GM12872 (cell line): ENCODE measurements around the gene UBE2J2.

ENCODE experiments used
- TF ChIP-seq, protein P1 (sequence below): IDR thresholded peaks from 3 replicates; pipeline ENCODE4 v1.5.1; 2011; ENCODE audit warnings: low read depth, mild to moderate bottlenecking, low read length, moderate library complexity; ENCODE audit not compliant: insufficient read depth

The UBE2J2 gene

DNA sequence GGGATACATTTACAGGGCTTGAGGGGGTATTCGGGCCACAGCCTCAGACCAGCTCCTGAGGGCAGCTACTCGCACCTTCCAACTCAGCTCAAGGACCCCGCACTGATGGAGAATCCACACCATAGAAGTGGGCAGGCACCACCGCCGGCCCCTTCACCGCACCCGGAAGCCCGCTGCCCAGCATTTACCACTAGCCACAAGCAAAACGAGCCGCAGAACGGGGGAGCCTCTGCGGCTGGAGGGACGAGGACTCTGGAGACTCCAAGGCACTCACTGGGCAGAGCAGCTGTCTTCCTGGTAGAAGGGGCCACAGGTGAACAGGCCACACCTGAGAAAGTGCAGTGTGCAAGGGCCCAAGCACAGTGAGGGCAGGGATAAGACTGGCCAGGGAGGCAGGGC is 5.4 kb downstream of the UBE2J2 start:
- TF ChIP-seq, protein P1, sequence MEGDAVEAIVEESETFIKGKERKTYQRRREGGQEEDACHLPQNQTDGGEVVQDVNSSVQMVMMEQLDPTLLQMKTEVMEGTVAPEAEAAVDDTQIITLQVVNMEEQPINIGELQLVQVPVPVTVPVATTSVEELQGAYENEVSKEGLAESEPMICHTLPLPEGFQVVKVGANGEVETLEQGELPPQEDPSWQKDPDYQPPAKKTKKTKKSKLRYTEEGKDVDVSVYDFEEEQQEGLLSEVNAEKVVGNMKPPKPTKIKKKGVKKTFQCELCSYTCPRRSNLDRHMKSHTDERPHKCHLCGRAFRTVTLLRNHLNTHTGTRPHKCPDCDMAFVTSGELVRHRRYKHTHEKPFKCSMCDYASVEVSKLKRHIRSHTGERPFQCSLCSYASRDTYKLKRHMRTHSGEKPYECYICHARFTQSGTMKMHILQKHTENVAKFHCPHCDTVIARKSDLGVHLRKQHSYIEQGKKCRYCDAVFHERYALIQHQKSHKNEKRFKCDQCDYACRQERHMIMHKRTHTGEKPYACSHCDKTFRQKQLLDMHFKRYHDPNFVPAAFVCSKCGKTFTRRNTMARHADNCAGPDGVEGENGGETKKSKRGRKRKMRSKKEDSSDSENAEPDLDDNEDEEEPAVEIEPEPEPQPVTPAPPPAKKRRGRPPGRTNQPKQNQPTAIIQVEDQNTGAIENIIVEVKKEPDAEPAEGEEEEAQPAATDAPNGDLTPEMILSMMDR = no peak

DNA sequence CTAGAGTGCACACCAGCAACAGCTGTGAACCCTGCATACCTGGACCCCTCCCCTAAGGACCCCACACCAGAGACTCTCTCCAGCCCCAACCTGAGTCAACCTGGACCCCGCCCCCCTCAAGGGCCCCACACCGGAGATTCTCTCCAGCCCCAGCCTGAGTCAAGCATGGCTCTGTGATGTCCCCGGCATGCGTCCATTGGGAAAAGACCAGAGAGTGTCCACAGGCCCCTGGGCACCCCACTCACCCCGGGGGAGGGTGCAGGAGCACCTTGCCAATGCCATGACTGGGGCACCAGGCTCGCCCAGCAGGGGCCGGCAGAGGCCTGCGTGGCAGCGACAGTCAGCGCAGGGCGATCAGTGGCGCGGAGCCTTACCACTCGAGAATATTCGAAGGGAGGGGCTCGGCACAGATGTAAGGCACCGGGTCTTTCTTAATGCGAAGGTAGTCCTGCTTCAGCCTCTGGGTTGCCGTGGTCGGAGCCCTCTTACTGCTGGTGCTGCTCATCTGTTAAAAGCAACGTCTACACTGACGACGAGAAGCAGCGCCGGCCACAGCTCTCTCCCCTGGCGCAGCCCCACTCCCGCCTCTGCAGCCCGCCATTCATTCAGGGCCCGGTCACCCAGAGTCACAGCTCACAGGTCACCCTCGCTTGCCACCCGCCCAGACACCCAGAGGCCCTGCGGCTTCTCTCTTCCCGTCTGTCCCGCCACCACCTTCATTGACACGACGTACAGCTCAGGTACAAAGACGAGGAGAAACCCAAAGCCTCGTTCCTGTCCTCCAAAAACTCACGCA is 6.0 kb downstream of the UBE2J2 start:
- TF ChIP-seq, protein P1 = no peak

DNA sequence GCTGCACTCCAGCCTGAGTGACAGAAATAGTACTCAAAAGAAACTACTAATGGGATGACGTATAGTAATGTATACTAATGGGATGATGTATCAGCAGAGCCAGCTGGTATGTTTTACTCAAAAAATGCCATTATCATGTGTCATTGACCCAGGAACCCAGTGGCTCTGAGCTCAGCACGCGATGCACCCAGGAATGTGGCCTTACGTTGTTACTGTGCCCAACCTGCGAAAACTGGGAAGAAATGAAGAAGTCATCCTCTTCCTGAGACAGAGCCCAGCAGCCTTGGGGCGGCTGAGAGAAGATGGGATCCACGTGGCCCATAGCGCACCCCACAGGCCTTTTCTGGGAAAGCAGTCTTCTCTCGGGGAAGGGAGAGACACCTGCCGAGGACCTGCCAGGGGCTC is 8.8 kb downstream of the UBE2J2 start:
- TF ChIP-seq, protein P1 = peak; percentile 26; the same call in 1 of the 3 replicates

DNA sequence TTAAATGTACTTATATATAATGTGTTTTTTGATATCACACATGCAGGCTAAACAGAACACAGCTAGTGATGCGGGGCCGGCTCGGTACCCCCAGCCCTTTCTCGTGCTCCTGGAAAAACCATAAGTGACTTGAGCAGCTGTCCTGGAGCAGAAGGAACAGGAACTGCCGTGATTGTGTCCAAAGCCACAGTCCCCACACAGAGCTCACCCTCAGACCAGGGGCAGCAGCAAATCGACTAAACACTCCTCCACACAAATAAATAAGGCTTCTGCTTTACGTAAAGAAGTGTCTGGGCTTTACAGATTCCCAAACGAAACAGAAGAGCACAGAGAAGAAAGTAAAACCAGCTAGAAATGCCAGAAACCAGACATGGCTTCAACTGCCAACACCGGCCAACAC is 9.6 kb downstream of the UBE2J2 start:
- TF ChIP-seq, protein P1 = no peak

DNA sequence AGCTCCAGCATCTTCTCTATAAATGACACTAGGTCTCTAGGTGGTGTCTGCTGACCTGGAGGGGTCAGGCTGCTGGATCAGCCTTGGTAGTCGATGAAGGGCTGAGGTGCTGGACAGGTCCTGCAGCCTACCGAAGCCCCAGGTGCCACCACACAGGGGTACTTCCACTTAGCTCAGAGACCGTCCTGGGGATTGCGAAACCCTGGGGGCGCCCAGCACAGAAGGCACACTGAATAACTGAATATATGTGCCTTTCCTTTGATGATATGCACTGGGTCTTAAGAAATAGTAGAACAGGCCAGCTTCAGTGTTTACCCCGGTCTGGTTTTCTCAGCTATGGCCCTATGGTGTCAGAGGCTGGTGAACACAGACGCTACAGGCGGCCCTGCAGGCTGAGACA is 10.9 kb downstream of the UBE2J2 start:
- TF ChIP-seq, protein P1 = no peak

DNA sequence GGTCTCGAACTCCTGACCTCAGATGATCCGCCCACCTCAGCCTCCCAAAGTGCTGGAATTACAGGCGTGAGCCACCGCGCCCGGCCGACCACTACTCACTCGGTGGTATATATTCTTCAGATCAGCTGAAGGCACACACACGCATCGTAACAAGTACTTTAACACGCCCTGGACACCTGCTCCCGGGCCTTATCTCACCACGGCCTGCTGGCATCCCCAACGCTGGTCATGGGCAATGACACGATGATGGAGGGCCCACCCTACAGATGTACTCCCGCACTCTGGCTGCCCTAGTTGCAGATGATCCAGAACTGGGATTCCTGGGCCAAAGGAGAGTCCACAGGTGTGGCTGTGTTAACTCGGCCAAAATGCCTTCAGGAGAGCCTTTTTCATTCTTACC is 11.6 kb downstream of the UBE2J2 start:
- TF ChIP-seq, protein P1 = no peak

DNA sequence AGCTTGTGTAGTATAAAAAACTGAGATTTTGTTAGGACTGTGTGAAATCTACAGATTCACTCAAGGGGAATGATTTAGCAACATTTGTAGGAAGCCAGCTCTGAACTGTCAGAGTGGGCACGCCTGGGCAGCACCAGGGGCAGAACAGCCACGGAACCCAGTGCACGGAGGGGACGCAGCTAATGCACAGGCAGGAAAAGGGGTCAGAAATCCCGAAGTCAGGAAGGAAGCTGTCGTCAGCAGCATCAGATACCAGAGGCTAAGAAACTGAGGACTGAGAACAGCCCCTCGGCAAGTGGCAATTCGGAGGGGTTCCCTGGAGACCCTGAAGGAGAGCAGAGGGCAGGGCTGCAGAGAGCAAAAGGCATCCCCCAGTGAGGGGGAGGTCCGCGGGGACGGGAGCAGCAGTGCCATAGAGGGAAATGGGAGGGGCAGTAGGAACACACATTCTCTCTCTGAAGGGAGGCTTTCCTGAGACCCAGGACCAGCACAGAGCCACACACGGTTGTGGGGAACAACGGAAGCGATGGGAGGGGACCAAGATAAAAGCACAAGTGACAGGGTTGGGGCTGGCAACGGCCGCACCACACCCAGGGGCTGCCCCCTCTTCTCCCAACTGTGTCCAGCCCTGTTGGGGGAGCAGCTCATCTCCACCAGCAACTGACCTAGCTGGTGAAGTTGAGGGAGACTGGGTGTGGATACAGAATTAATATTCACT is 12.7 kb downstream of the UBE2J2 start:
- TF ChIP-seq, protein P1 = no peak
